HEK293 (cell line): Measurements from ENCODE around the gene TTLL10.

ENCODE experiments used
- CTCF ChIP-seq: fragments of 450-650 bp; formaldehyde crosslinking; IDR thresholded peaks from 2 replicates; pipeline ENCODE4 v1.5.1; 2016; ENCODE audit warnings: missing biosample characterization, missing genetic modification characterization
- INSM2 ChIP-seq: fragments of 450-650 bp; formaldehyde crosslinking; IDR thresholded peaks from 2 replicates; pipeline ENCODE4 v1.5.1; 2016; ENCODE audit warnings: missing biosample characterization, missing genetic modification characterization
- PRDM1 ChIP-seq: fragments of 450-650 bp; formaldehyde crosslinking; IDR thresholded peaks from 2 replicates; pipeline ENCODE4; 2016; ENCODE audit warnings: missing biosample characterization, missing genetic modification characterization
- SETDB1 ChIP-seq: IDR thresholded peaks from one replicate; pipeline ENCODE4 v1.6.1; 2017; ENCODE audit warnings: mild to moderate bottlenecking, low read length, moderate library complexity, mixed read lengths; ENCODE audit not compliant: insufficient read length
- ZBTB10 ChIP-seq: fragments of 450-650 bp; formaldehyde crosslinking; IDR thresholded peaks from 2 replicates; pipeline ENCODE4 v1.5.1; 2016; ENCODE audit warnings: missing biosample characterization, missing genetic modification characterization
- ZBTB20 ChIP-seq: fragments of 450-650 bp; formaldehyde crosslinking; IDR thresholded peaks from 2 replicates; pipeline ENCODE4 v1.5.1; 2016; ENCODE audit warnings: missing biosample characterization, missing genetic modification characterization
- ZBTB48 ChIP-seq: fragments of 450-650 bp; formaldehyde crosslinking; IDR thresholded peaks from 2 replicates; pipeline ENCODE4 v1.5.1; 2016; ENCODE audit warnings: missing biosample characterization, missing genetic modification characterization
- ZBTB7A ChIP-seq: fragments of 450-650 bp; formaldehyde crosslinking; IDR thresholded peaks from 2 replicates; pipeline ENCODE4 v1.5.1; 2016; ENCODE audit warnings: low read depth, missing biosample characterization, missing genetic modification characterization
- ZFP69B ChIP-seq: fragments of 450-650 bp; formaldehyde crosslinking; IDR thresholded peaks from 2 replicates; pipeline ENCODE4 v1.5.1; 2016; ENCODE audit warnings: missing biosample characterization, missing genetic modification characterization
- ZNF184 ChIP-seq: fragments of 450-650 bp; IDR thresholded peaks from 2 replicates; pipeline ENCODE4 v1.5.1; 2018; ENCODE audit warnings: missing biosample characterization, mild to moderate bottlenecking, missing genetic modification characterization
- ZNF24 ChIP-seq: fragments of 450-650 bp; formaldehyde crosslinking; IDR thresholded peaks from 2 replicates; pipeline ENCODE4 v1.5.1; 2016; ENCODE audit warnings: missing biosample characterization, missing genetic modification characterization
- ZNF626 ChIP-seq: fragments of 450-650 bp; sonication (Bioruptor Pico); formaldehyde crosslinking; IDR thresholded peaks from 2 replicates; pipeline ENCODE4 v1.5.1; 2018; ENCODE audit warnings: missing biosample characterization, missing genetic modification characterization, inconsistent platforms
- ZNF776 ChIP-seq: fragments of 450-650 bp; formaldehyde crosslinking; IDR thresholded peaks from 2 replicates; pipeline ENCODE4 v1.5.0; 2017; ENCODE audit warnings: missing biosample characterization, missing genetic modification characterization, borderline replicate concordance

- no peak for TF ChIP-seq ZNF626
- TF ChIP-seq SETDB1 = no peak
- TF ChIP-seq ZNF184 (tag by site-specific recombination) = no peak
- no peak for TF ChIP-seq ZNF776 (tag by site-specific recombination)
- no peak for TF ChIP-seq PRDM1 (tag by site-specific recombination)
- TF ChIP-seq CTCF (tag by site-specific recombination) = no peak
- TF ChIP-seq ZNF24 (tag by site-specific recombination) = no peak
- TF ChIP-seq ZBTB48 = no peak; the same call in 1 of the 2 replicates
- no peak for TF ChIP-seq ZBTB10
- no peak for TF ChIP-seq INSM2 (tag by site-specific recombination)
- TF ChIP-seq ZFP69B (tag by site-specific recombination) = no peak
- no peak for TF ChIP-seq ZBTB7A
- TF ChIP-seq ZBTB20 (tag by site-specific recombination) = no peak
Observed at GRCh38 chr1:1234180-1234808, 60.6 kb downstream of the TTLL10 start.
